ENCODE measurements around the gene PPP2CA.

PPP2CA gene

DNA sequence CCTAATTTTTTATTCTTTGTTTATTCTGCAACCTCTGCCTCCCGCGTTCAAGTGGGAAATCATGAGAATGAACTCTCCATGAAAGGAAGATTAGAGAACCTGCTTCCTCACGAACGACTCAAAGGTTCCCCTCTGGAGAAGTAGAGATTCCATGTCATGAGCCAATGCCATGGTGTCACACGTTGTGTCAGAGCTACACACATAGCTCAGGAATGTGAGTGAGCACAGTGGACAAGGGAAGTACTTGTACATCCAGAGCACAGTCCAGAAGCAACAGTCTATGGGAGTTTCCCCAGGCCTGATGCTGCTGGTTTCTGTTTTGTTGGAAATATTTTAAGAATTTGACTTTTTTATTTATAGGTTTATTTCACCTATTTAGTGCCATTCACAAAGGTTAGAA, 26.8 kb upstream of the PPP2CA start:
- peaks cover 7% of the 10 kb centered on the region in 2 experiments for H3K4me1 ChIP-seq (ENCODE audit: control insufficient read depth in 1 of 2, insufficient read depth in 1 of 2, low read depth in 1 of 2, low read length in 1 of 2)
- TF ChIP-seq, protein P1, sequence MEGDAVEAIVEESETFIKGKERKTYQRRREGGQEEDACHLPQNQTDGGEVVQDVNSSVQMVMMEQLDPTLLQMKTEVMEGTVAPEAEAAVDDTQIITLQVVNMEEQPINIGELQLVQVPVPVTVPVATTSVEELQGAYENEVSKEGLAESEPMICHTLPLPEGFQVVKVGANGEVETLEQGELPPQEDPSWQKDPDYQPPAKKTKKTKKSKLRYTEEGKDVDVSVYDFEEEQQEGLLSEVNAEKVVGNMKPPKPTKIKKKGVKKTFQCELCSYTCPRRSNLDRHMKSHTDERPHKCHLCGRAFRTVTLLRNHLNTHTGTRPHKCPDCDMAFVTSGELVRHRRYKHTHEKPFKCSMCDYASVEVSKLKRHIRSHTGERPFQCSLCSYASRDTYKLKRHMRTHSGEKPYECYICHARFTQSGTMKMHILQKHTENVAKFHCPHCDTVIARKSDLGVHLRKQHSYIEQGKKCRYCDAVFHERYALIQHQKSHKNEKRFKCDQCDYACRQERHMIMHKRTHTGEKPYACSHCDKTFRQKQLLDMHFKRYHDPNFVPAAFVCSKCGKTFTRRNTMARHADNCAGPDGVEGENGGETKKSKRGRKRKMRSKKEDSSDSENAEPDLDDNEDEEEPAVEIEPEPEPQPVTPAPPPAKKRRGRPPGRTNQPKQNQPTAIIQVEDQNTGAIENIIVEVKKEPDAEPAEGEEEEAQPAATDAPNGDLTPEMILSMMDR (IDR thresholded peaks at IDR 0.05), result no peak
- H3K36me3 ChIP-seq, result no peaks in the 10 kb centered on the region
- no peak overlapping the region for H3K27ac ChIP-seq
- no peaks in the 10 kb centered on the region for H3K9me3 ChIP-seq
- H3K27me3 ChIP-seq, result no peaks in the 10 kb centered on the region
- H3K4me3 ChIP-seq (ENCODE audit: low read depth in 1 of 2, low read length in 1 of 2), result no peak overlapping the region

DNA sequence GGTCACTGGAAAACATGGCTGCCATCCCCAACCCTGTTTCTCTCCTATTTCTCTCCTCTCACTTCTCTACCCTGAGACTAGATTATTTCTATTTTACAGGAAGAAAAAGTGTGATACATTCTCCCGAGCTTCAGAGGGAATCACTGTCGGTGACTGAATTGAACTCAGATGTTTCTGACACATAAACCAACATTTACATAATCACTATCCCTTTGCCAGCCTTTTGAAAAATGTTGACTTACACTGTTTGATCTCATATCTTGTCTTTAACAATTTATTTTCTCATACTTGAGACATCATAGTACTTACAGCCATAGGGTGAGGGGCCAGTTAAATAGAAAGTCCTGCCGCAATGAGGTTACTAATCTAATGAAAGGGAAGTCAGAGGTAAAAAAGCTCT, 25.1 kb upstream of the PPP2CA start:
- Histone ChIP-seq H3K4me3 (ENCODE audit: low read depth in 1 of 2, low read length in 1 of 2) (no peak overlapping the region), H3K9me3 (no peaks in the 10 kb centered on the region), H3K27me3 (no peaks in the 10 kb centered on the region), H3K4me1 (ENCODE audit: control insufficient read depth in 1 of 2, insufficient read depth in 1 of 2, low read depth in 1 of 2, low read length in 1 of 2) (peaks cover 7% of the 10 kb centered on the region in 2 experiments), H3K36me3 (no peaks in the 10 kb centered on the region), H3K27ac (no peak overlapping the region)
- TF ChIP-seq, protein P1 (IDR thresholded peaks at IDR 0.05), result no peak

DNA sequence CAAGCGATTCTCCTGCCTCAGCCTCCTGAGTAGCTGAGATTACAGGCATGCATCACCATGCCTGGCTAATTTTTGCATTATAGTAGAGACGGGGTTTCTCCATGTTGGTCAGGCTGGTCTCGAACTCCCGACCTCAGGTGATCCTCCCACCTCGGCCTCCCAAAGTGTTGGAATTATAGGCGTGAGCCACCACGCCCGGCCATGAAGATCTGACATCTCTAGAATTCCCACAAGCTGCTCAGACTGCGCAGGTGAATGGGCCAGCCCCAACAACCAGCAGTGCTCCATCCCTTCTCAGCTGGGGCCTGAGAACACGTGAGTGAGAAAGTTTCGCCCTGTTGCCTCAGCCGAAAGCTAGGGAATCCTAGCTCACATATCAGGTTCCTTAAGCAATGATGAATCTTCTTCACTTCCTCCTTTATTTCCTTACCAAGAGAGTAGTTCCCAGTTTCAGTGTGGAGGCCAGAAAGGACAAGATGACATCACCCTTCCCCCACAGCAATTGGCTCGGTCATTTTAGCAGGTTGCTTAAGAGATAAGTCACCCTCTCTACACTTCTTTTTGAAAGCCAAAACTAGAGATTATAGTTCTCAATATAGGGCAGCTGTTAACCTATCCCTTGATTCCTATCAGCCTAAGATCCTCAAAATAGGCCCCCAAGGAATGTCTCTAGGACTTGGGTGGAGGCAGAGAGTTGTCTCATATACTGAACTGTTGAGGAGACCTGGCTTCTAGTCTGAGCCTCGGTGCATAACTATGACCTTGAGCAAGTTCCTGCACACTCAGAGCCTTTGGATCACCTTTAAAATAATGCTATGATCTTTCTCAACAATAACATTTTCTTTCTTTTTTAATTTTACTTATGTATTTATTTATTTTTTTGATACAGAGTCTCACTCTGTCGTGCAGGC, 23.9 kb upstream of the PPP2CA start:
- H3K27ac ChIP-seq, result peak overlapping the region; percentile 30
- H3K36me3 ChIP-seq, result no peaks in the 10 kb centered on the region
- H3K4me1 ChIP-seq (ENCODE audit: control insufficient read depth in 1 of 2, insufficient read depth in 1 of 2, low read depth in 1 of 2, low read length in 1 of 2), result peaks cover 7% of the 10 kb centered on the region in 2 experiments
- H3K4me3 ChIP-seq (ENCODE audit: low read depth in 1 of 2, low read length in 1 of 2), result no peak overlapping the region
- no peaks in the 10 kb centered on the region for H3K9me3 ChIP-seq
- TF ChIP-seq, protein P1 (IDR thresholded peaks at IDR 0.05), result no peak
- H3K27me3 ChIP-seq, result no peaks in the 10 kb centered on the region

DNA sequence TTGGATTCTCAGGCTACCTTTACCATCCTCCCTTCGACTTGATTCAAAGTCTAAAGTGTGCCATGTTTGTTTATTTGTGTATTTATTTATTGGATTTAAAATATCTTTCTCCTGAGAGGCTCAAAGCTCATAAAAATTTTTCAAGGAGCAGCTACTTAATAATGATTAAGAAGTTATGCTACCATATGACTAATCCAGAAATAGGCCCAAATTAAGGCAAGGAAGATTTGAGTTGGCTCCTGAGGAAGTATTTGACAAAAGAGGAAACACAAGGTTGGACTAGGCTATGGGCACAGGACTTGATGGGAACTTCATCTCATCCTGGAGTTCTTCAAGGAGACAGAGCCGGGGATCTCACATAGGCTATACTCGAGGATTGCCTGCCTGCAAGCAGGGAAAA, 22.4 kb upstream of the PPP2CA start:
- Histone ChIP-seq H3K9me3 (no peaks in the 10 kb centered on the region), H3K27ac (no peak overlapping the region), H3K4me3 (ENCODE audit: low read depth in 1 of 2, low read length in 1 of 2) (no peak overlapping the region), H3K4me1 (ENCODE audit: control insufficient read depth in 1 of 2, insufficient read depth in 1 of 2, low read depth in 1 of 2, low read length in 1 of 2) (peaks cover 7% of the 10 kb centered on the region in 2 experiments), H3K27me3 (no peaks in the 10 kb centered on the region), H3K36me3 (no peaks in the 10 kb centered on the region)
- TF ChIP-seq, protein P1 (IDR thresholded peaks at IDR 0.05), result no peak

DNA sequence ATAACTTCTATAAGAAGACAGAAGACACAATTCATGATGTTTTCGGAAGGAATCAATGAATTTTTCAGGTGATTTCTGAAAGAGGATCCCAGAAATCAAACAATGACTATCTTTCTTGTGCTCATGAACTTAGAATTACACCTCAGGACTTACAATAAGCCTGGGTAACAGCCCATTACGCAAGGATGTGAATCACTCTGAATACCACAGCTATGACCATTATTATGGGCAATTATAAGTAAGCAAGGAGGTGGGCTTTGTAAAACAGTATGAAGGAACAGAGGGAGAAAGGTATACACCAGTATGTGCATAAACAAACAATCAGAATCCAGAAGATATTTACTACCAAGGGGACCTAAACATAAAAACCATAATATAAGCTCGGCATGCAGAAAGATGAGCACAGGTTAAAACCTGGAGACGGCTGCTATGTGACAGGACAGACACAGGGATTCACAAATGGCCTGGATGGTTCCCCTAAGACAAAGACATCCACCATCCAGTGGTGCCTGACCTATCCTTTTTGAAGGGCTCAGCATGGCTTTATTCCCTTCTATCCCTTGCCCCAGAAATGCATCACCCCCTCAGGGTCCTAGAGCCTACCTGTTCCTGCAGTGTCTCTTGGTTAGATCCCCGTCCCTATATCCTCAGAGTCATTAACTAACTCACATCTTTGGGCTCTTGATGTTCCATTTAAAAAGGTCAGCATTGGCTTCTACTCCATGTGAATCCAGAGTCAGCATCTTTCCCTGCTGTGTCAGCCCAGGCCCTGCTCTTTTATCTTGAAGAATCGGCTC, 21.8 kb upstream of the PPP2CA start:
- H3K36me3 ChIP-seq, result no peaks in the 10 kb centered on the region
- H3K9me3 ChIP-seq, result no peaks in the 10 kb centered on the region
- no peak overlapping the region for H3K27ac ChIP-seq
- TF ChIP-seq, protein P1 (IDR thresholded peaks at IDR 0.05), result no peak
- no peaks in the 10 kb centered on the region for H3K27me3 ChIP-seq
- H3K4me1 ChIP-seq (ENCODE audit: control insufficient read depth in 1 of 2, insufficient read depth in 1 of 2, low read depth in 1 of 2, low read length in 1 of 2), result peaks cover 7% of the 10 kb centered on the region in 2 experiments
- H3K4me3 ChIP-seq (ENCODE audit: low read depth in 1 of 2, low read length in 1 of 2), result no peak overlapping the region

All from neutrophil (primary cell).